Measurements from ENCODE around the gene ANKRD60.
A peak's percentile ranks its signal among the peaks of the same experiment; 100 is the strongest.

The ANKRD60 gene

GRCh38 chr20:58243653-58244410 is 15.4 kb upstream of the ANKRD60 start:
- DNase-seq: no peak

- no peak for DNase-seq
Measured at GRCh38 chr20:58242824-58243223, 14.4 kb upstream of the ANKRD60 start.

- DNase-seq: no peak
Measured at GRCh38 chr20:58241766-58242465, 13.5 kb upstream of the ANKRD60 start.

GRCh38 chr20:58240471-58240870 is 12.0 kb upstream of the ANKRD60 start:
- no peak for DNase-seq

- no peak for DNase-seq
Measured at GRCh38 chr20:58239216-58239615, 10.8 kb upstream of the ANKRD60 start.

- no peak for DNase-seq
Measured at GRCh38 chr20:58238490-58238889, 10.0 kb upstream of the ANKRD60 start.

- DNase-seq: no peak
Measured at GRCh38 chr20:58237318-58238132, 9.1 kb upstream of the ANKRD60 start.

- DNase-seq: peak; percentile 63
Measured at GRCh38 chr20:58236612-58237317, 8.3 kb upstream of the ANKRD60 start.

- no peak for DNase-seq
Measured at GRCh38 chr20:58235010-58235409, 6.6 kb upstream of the ANKRD60 start.

- no peak for DNase-seq
Measured at GRCh38 chr20:58233881-58234528, 5.6 kb upstream of the ANKRD60 start.

GRCh38 chr20:58233393-58233792 is 4.9 kb upstream of the ANKRD60 start:
- DNase-seq: no peak

GRCh38 chr20:58231683-58232082 is 3.2 kb upstream of the ANKRD60 start:
- DNase-seq: no peak

- no peak for DNase-seq
Measured at GRCh38 chr20:58229198-58229798, 845 bp upstream of the ANKRD60 start.

- no peak for DNase-seq
Measured at GRCh38 chr20:58228103-58228483, 360 bp downstream of the ANKRD60 start.

- no peak for DNase-seq
Measured at GRCh38 chr20:58227391-58228102, 906 bp downstream of the ANKRD60 start.

- no peak for DNase-seq
Measured at GRCh38 chr20:58225452-58226200, 2.8 kb downstream of the ANKRD60 start.

GRCh38 chr20:58224974-58225373 is 3.5 kb downstream of the ANKRD60 start:
- no peak for DNase-seq

GRCh38 chr20:58224097-58224496 is 4.4 kb downstream of the ANKRD60 start:
- no peak for DNase-seq

- DNase-seq: no peak
Measured at GRCh38 chr20:58223358-58223941, 5.0 kb downstream of the ANKRD60 start.

- DNase-seq: no peak
Measured at GRCh38 chr20:58222446-58222845, 6.0 kb downstream of the ANKRD60 start.
